ENCODE results near the gene TMEM134. TPM values are rescaled to one million over a fixed set of nuclear protein-coding genes. Genes with fewer than 3 reads are reported as not detected.
A peak's percentile ranks its signal among the peaks of the same experiment; 100 is the strongest.

TMEM134 gene
- total RNA-seq, 1 donor, result 18.6 TPM

DNA sequence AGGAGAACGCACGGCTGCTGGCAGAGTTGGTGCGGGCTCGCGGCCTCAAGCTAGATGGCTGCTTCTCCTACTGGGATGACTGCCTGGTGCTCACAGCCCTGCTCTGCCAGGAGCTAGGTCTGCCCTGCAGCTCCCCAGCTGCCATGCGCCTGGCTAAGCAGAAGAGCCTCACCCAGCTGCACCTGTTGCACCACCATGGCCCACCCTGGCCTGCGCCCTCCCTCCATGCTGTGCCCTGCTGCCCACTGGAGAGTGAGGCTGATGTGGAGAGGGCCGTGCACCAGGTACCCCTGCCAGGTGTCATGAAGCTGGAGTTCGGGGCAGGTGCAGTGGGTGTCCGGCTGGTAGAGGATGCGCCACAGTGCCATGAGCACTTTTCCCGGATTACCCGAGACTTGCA is 45.6 kb downstream of the TMEM134 start:
- TF ChIP-seq, protein P1, sequence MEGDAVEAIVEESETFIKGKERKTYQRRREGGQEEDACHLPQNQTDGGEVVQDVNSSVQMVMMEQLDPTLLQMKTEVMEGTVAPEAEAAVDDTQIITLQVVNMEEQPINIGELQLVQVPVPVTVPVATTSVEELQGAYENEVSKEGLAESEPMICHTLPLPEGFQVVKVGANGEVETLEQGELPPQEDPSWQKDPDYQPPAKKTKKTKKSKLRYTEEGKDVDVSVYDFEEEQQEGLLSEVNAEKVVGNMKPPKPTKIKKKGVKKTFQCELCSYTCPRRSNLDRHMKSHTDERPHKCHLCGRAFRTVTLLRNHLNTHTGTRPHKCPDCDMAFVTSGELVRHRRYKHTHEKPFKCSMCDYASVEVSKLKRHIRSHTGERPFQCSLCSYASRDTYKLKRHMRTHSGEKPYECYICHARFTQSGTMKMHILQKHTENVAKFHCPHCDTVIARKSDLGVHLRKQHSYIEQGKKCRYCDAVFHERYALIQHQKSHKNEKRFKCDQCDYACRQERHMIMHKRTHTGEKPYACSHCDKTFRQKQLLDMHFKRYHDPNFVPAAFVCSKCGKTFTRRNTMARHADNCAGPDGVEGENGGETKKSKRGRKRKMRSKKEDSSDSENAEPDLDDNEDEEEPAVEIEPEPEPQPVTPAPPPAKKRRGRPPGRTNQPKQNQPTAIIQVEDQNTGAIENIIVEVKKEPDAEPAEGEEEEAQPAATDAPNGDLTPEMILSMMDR (IDR thresholded peaks at IDR 0.05; ENCODE audit: insufficient read depth, low read depth, low read length), result no peak
- DNase-seq (ENCODE audit: low read depth), result no peak
- no peak overlapping the region for H3K4me3 ChIP-seq (ENCODE audit: low read depth, low read length)

DNA sequence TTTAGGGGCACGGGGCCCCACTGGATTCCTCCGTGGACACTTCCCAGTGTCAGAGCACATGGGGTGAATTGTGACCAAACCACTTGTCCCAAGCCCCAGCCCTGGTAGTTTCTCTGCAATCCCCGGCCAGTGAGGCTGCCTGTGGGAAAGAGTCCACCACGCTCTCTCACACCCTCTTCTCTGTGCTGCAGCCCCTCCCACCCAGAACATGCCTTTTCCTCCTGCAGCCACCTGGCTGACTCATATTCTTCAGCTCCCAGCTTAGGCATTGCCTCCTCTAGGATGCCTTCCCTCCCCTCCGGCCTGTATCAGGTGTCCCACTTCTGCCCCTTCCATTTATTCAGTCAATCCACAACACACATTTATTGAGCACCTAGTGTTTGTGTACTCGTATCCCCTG is 46.2 kb downstream of the TMEM134 start:
- TF ChIP-seq, protein P1 (IDR thresholded peaks at IDR 0.05; ENCODE audit: insufficient read depth, low read depth, low read length), result no peak
- H3K4me3 ChIP-seq (ENCODE audit: low read depth, low read length), result no peak overlapping the region
- no peak for DNase-seq (ENCODE audit: low read depth)

DNA sequence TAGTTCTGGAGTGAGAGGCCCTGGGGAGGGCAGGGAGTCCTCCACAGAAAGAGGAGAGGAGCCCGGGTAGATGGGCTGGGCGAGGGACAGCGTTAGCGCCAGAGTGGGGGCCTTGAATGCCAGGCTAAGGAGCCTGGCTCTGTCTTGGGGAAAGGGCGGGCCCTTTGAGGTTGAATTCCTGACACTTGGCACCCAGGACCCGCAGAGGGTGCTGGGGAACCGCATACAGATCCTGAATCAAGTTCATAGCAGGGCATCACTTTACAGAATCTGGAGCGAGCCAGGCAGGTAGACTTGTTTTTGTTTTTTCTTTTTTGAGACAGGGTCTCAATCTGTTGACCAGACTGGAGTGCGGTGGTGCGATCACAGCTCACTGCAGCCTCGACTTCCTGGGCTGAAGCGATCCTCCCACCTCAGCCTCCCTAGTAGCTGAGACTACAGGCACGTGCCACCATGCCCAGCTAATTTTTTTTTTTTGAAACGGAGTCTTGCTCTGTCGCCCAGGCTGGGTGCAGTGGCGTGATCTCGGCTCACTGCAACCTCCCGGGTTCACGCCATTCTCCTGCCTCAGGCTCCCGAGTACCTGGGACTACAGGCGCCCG is 47.5 kb downstream of the TMEM134 start:
- DNase-seq (ENCODE audit: low read depth), result no peak
- TF ChIP-seq, protein P1 (IDR thresholded peaks at IDR 0.05; ENCODE audit: insufficient read depth, low read depth, low read length), result no peak
- peak overlapping the region; percentile 31 for H3K4me3 ChIP-seq (ENCODE audit: low read depth, low read length)

- peak overlapping the region; percentile 48 for H3K4me3 ChIP-seq (ENCODE audit: low read depth, low read length)
- TF ChIP-seq, protein P1 (IDR thresholded peaks at IDR 0.05; ENCODE audit: insufficient read depth, low read depth, low read length), result no peak
- peak; percentile 92 for DNase-seq (ENCODE audit: low read depth)
Measured at GRCh38 chr11:67420646-67421429, 48.2 kb downstream of the TMEM134 start.

DNA sequence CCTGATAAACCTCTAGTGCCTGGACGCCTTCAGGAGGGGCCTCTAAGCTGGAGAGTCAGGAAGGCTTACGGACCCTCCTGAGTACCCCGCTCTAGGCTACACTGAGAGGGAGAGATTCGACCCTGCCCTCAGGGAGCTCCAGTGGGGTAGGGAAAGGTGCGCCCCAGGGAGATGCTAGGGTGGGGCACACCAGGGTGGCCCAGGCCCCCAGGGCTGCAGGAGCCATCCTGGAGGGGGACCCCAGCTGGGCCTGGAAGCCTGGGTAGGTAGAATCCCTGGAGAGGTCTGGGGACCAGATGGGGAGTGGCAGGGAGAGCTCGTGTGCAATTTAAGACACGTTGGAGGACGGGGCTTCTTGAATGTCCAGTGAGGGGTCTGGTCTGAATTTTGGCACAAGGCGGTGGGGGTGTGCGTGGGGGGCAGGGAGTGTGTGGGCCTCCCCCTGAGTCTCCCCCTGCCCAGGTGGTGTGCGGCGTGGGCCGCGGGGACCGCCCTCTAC is 48.9 kb downstream of the TMEM134 start:
- no peak for DNase-seq (ENCODE audit: low read depth)
- peak overlapping the region; percentile 48 for H3K4me3 ChIP-seq (ENCODE audit: low read depth, low read length)
- TF ChIP-seq, protein P1 (IDR thresholded peaks at IDR 0.05; ENCODE audit: insufficient read depth, low read depth, low read length), result no peak

GRCh38 chr11:67419325-67420049 is 49.6 kb downstream of the TMEM134 start:
- no peak for DNase-seq (ENCODE audit: low read depth)
- TF ChIP-seq, protein P1 (IDR thresholded peaks at IDR 0.05; ENCODE audit: insufficient read depth, low read depth, low read length), result no peak
- no peak overlapping the region for H3K4me3 ChIP-seq (ENCODE audit: low read depth, low read length)

All from fibroblast of villous mesenchyme (primary cell).